Large intestine (tissue), 3 donors: ENCODE data around the gene DRC3. TPM values are rescaled to one million over a fixed set of nuclear protein-coding genes. Genes with fewer than 3 reads are reported as not detected.

Experiments
- DNase-seq, 2 donors: peaks; one replicate each; pipeline versions ENCODE4 v3.0.0 to v3.0.0-alpha.2; 2013
- H3K27ac ChIP-seq: one replicate; pipeline ENCODE4 v1.5.1; 2013; ENCODE audit warnings: low read length
- H3K27me3 ChIP-seq: 2 replicates; pipeline ENCODE4 v1.6.1; 2013; ENCODE audit warnings: low read length; ENCODE audit not compliant: control insufficient read depth, insufficient read depth
- H3K36me3 ChIP-seq: 2 replicates; pipeline ENCODE4 v1.6.1; 2013; ENCODE audit warnings: low read length; ENCODE audit not compliant: control insufficient read depth, insufficient read depth
- H3K4me1 ChIP-seq: one replicate; pipeline ENCODE4 v1.6.1; 2013; ENCODE audit warnings: low read length; ENCODE audit not compliant: control insufficient read depth, insufficient read depth
- H3K4me3 ChIP-seq: one replicate; pipeline ENCODE4 v1.5.1; 2013; ENCODE audit warnings: low read length
- H3K9me3 ChIP-seq: one replicate; pipeline ENCODE4 v1.6.1; 2013; ENCODE audit warnings: mild to moderate bottlenecking, low read depth, low read length, moderate library complexity; ENCODE audit not compliant: control insufficient read depth
- WGBS: methylation state at CpG from one replicate; pipeline ENCODE4 v1.1.5; 2013; ENCODE audit warnings: low lambda C conversion rate; ENCODE audit not compliant: insufficient coverage; 5-methylcytosine and 5-hydroxymethylcytosine counted together
- polyA plus RNA-seq: library from polyadenylated mRNA; unstranded; fragments of 120-200 nt; gene quantifications from one replicate; pipeline ENCODE4 v1.2.1, GENCODE V29; 2013

DRC3 gene
- polyA plus RNA-seq, 1 donor: 5.7 TPM

- DNase-seq: no peak
- no peak overlapping the region for H3K27ac ChIP-seq
- H3K9me3 ChIP-seq: no peaks in the 10 kb centered on the region
- peaks cover 8% of the 10 kb centered on the region for H3K36me3 ChIP-seq
- H3K27me3 ChIP-seq: no peaks in the 10 kb centered on the region
- WGBS: no CpG with 5 or more reads among the region's 3 CpGs
- peaks cover under 1% of the 10 kb centered on the region for H3K4me1 ChIP-seq
- no peak overlapping the region for H3K4me3 ChIP-seq
Observed at GRCh38 chr17:18005496-18005895, 32.8 kb downstream of the DRC3 start.

- Histone ChIP-seq H3K4me1 (no peaks in the 10 kb centered on the region), H3K9me3 (no peaks in the 10 kb centered on the region), H3K27me3 (no peaks in the 10 kb centered on the region), H3K27ac (no peak overlapping the region), H3K36me3 (peaks cover 14% of the 10 kb centered on the region), H3K4me3 (no peak overlapping the region)
- DNase-seq: no peak
- no CpG with 5 or more reads among the region's 31 CpGs for WGBS
Observed at GRCh38 chr17:18006495-18007239, 34.0 kb downstream of the DRC3 start.

- no peak for DNase-seq
- H3K36me3 ChIP-seq: peaks cover 16% of the 10 kb centered on the region
- H3K4me3 ChIP-seq: no peak overlapping the region
- H3K27ac ChIP-seq: no peak overlapping the region
- H3K9me3 ChIP-seq: no peaks in the 10 kb centered on the region
- H3K27me3 ChIP-seq: no peaks in the 10 kb centered on the region
- no CpG with 5 or more reads among the region's 5 CpGs for WGBS
- no peaks in the 10 kb centered on the region for H3K4me1 ChIP-seq
Observed at GRCh38 chr17:18008496-18009268, 36.0 kb downstream of the DRC3 start.

- no CpG with 5 or more reads among the region's 8 CpGs for WGBS
- no peaks in the 10 kb centered on the region for H3K4me1 ChIP-seq
- no peak overlapping the region for H3K27ac ChIP-seq
- no peaks in the 10 kb centered on the region for H3K9me3 ChIP-seq
- H3K27me3 ChIP-seq: no peaks in the 10 kb centered on the region
- DNase-seq: no peak
- H3K36me3 ChIP-seq: peaks cover 16% of the 10 kb centered on the region
- H3K4me3 ChIP-seq: no peak overlapping the region
Observed at GRCh38 chr17:18009609-18010420, 37.2 kb downstream of the DRC3 start.

GRCh38 chr17:18011286-18011685 is 38.6 kb downstream of the DRC3 start:
- Histone ChIP-seq H3K27ac (no peak overlapping the region), H3K4me3 (no peak overlapping the region)
- no peak for DNase-seq

GRCh38 chr17:18014006-18014405 is 41.3 kb downstream of the DRC3 start:
- no CpG with 5 or more reads among the region's 6 CpGs for WGBS
- Histone ChIP-seq H3K27me3 (no peaks in the 10 kb centered on the region), H3K4me1 (no peaks in the 10 kb centered on the region), H3K36me3 (peaks cover 42% of the 10 kb centered on the region), H3K27ac (no peak overlapping the region), H3K9me3 (no peaks in the 10 kb centered on the region), H3K4me3 (no peak overlapping the region)
- DNase-seq: no peak

More at GRCh38 chr17:18011286-18011685, 38.6 kb downstream of the DRC3 start:
- H3K27me3 ChIP-seq: no peaks in the 10 kb centered on the region
- H3K36me3 ChIP-seq: peaks cover 29% of the 10 kb centered on the region
- H3K4me1 ChIP-seq: no peaks in the 10 kb centered on the region
- no CpG with 5 or more reads among the region's 5 CpGs for WGBS
- H3K9me3 ChIP-seq: no peaks in the 10 kb centered on the region

GRCh38 chr17:18015593-18015992 is 42.9 kb downstream of the DRC3 start:
- no CpG with 5 or more reads among the region's 5 CpGs for WGBS
- Histone ChIP-seq H3K27me3 (no peaks in the 10 kb centered on the region), H3K4me3 (no peak overlapping the region), H3K9me3 (no peaks in the 10 kb centered on the region), H3K36me3 (peaks cover 41% of the 10 kb centered on the region), H3K27ac (no peak overlapping the region), H3K4me1 (no peaks in the 10 kb centered on the region)
- no peak for DNase-seq

- no peaks in the 10 kb centered on the region for H3K4me1 ChIP-seq
- H3K4me3 ChIP-seq: no peak overlapping the region
- no peak for DNase-seq
- no peaks in the 10 kb centered on the region for H3K27me3 ChIP-seq
- H3K36me3 ChIP-seq: peaks cover 43% of the 10 kb centered on the region
- H3K27ac ChIP-seq: no peak overlapping the region
- no peaks in the 10 kb centered on the region for H3K9me3 ChIP-seq
- no CpG with 5 or more reads among the region's 12 CpGs for WGBS
Observed at GRCh38 chr17:18016426-18016825, 43.8 kb downstream of the DRC3 start.

GRCh38 chr17:18017958-18018357 is 45.3 kb downstream of the DRC3 start:
- WGBS: no CpG with 5 or more reads among the region's 3 CpGs
- H3K27ac ChIP-seq: no peak overlapping the region

GRCh38 chr17:18018411-18018921 is 45.8 kb downstream of the DRC3 start:
- H3K27me3 ChIP-seq: no peaks in the 10 kb centered on the region
- no CpG with 5 or more reads among the region's 15 CpGs for WGBS
- DNase-seq: no peak
- H3K4me3 ChIP-seq: no peak overlapping the region
- H3K9me3 ChIP-seq: no peaks in the 10 kb centered on the region
- no peak overlapping the region for H3K27ac ChIP-seq
- peaks cover 44% of the 10 kb centered on the region for H3K36me3 ChIP-seq
- H3K4me1 ChIP-seq: no peaks in the 10 kb centered on the region

More at GRCh38 chr17:18017958-18018357, 45.3 kb downstream of the DRC3 start:
- Histone ChIP-seq H3K27me3 (no peaks in the 10 kb centered on the region), H3K4me3 (no peak overlapping the region), H3K9me3 (no peaks in the 10 kb centered on the region), H3K36me3 (peaks cover 44% of the 10 kb centered on the region), H3K4me1 (no peaks in the 10 kb centered on the region)
- DNase-seq: no peak
